Measurements from ENCODE around the gene RBFOX2. TPM values are rescaled to one million over a fixed set of nuclear protein-coding genes. Genes with fewer than 3 reads are reported as not detected.
A peak's percentile ranks its signal among the peaks of the same experiment; 100 is the strongest.

RBFOX2 gene
- total and polyA plus RNA-seq, 11 donors, result 31.0 to 102 (median 84.0) TPM

- 76 to 85% (median 83%) methylated on average over 4 of the region's 4 CpGs for WGBS, 4 donors
- no peaks in the 10 kb centered on the region for H3K9me3 ChIP-seq
- H3K27ac ChIP-seq, result no peak overlapping the region
- no peaks in the 10 kb centered on the region for H3K27me3 ChIP-seq
- ATAC-seq (no peak), DNase-seq (no peak)
- intact Hi-C loops (cut with DNase I), result no loop called here
- H3K4me1 ChIP-seq, result peaks cover 4 to 67% (median 46%) of the 10 kb centered on the region in 12 donors
- no peaks in the 10 kb centered on the region for H3K36me3 ChIP-seq
- TF ChIP-seq, protein P1, sequence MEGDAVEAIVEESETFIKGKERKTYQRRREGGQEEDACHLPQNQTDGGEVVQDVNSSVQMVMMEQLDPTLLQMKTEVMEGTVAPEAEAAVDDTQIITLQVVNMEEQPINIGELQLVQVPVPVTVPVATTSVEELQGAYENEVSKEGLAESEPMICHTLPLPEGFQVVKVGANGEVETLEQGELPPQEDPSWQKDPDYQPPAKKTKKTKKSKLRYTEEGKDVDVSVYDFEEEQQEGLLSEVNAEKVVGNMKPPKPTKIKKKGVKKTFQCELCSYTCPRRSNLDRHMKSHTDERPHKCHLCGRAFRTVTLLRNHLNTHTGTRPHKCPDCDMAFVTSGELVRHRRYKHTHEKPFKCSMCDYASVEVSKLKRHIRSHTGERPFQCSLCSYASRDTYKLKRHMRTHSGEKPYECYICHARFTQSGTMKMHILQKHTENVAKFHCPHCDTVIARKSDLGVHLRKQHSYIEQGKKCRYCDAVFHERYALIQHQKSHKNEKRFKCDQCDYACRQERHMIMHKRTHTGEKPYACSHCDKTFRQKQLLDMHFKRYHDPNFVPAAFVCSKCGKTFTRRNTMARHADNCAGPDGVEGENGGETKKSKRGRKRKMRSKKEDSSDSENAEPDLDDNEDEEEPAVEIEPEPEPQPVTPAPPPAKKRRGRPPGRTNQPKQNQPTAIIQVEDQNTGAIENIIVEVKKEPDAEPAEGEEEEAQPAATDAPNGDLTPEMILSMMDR (IDR thresholded peaks at IDR 0.05), result no peak
- TF ChIP-seq POLR2A (IDR thresholded peaks at IDR 0.05), result no peak
- H3K4me3 ChIP-seq, result no peak overlapping the region
Measured at GRCh38 chr22:36014546-36015074, 14.0 kb downstream of the RBFOX2 start.

GRCh38 chr22:36012332-36012731, 16.3 kb downstream of the RBFOX2 start:
- TF ChIP-seq, protein P1 (IDR thresholded peaks at IDR 0.05), result no peak
- TF ChIP-seq POLR2A (IDR thresholded peaks at IDR 0.05), result no peak
- H3K36me3 ChIP-seq, result no peaks in the 10 kb centered on the region
- DNase-seq (no peak), ATAC-seq (no peak)
- no peak overlapping the region for H3K4me3 ChIP-seq
- H3K27me3 ChIP-seq, result no peaks in the 10 kb centered on the region
- H3K9me3 ChIP-seq, result no peaks in the 10 kb centered on the region
- intact Hi-C loops (cut with DNase I), result no loop called here
- peaks cover 4 to 68% (median 47%) of the 10 kb centered on the region in 12 donors for H3K4me1 ChIP-seq
- 83 to 92% (median 90%) methylated on average over 4 of the region's 4 CpGs for WGBS, 4 donors
- no peak overlapping the region for H3K27ac ChIP-seq

GRCh38 chr22:36010882-36011281, 17.7 kb downstream of the RBFOX2 start:
- ATAC-seq (peak in 3 of 4 donors; percentile 49 to 75 (median 55)), DNase-seq (no peak)
- H3K27ac ChIP-seq, result no peak overlapping the region
- 67 to 80% (median 72%) methylated on average over 2 of the region's 2 CpGs for WGBS, 4 donors
- no peaks in the 10 kb centered on the region for H3K9me3 ChIP-seq
- no peaks in the 10 kb centered on the region for H3K36me3 ChIP-seq
- intact Hi-C loops (cut with DNase I), result no loop called here
- no peaks in the 10 kb centered on the region for H3K27me3 ChIP-seq
- H3K4me1 ChIP-seq, result peaks cover under 1 to 64% (median 33%) of the 10 kb centered on the region in 12 donors
- TF ChIP-seq, protein P1 (IDR thresholded peaks at IDR 0.05), result no peak
- no peak for TF ChIP-seq POLR2A (IDR thresholded peaks at IDR 0.05)
- no peak overlapping the region for H3K4me3 ChIP-seq

- no peak for TF ChIP-seq POLR2A (IDR thresholded peaks at IDR 0.05)
- TF ChIP-seq, protein P1 (IDR thresholded peaks at IDR 0.05), result no peak
- H3K9me3 ChIP-seq, result no peaks in the 10 kb centered on the region
- DNase-seq (no peak), ATAC-seq (peak; percentile 18 to 52 (median 46))
- H3K36me3 ChIP-seq, result no peaks in the 10 kb centered on the region
- H3K27ac ChIP-seq, result peak overlapping the region in 2 of 12 donors; percentile 4 to 48
- WGBS, 4 donors, result 40 to 54% (median 43%) methylated on average over 10 of the region's 10 CpGs
- intact Hi-C loops (cut with DNase I), result no loop called here
- H3K4me3 ChIP-seq, result no peak overlapping the region
- no peaks in the 10 kb centered on the region for H3K27me3 ChIP-seq
- H3K4me1 ChIP-seq, result peaks cover 0 to 64% (median 25%) of the 10 kb centered on the region in 12 donors
Measured at GRCh38 chr22:36010090-36010489, 18.5 kb downstream of the RBFOX2 start.
